BLaER1 treated with 17β-estradiol and CSF1 and Interleukin-3, amounts not matched to agents 10 nM and 100 nM (cell line): ENCODE results near the gene CDK11B.

Experiments
- H3K27ac ChIP-seq, 11 experiments: shearing (Covaris generic); formaldehyde crosslinking; 2 replicates each; pipeline ENCODE4 v1.8.1; 2022
- H3K27me3 ChIP-seq, 11 experiments: shearing (Covaris generic); formaldehyde crosslinking; 2 replicates each; pipeline ENCODE4 v1.8.1; 2022
- H3K36me3 ChIP-seq, 11 experiments: shearing (Covaris generic); formaldehyde crosslinking; 2 replicates each; pipeline ENCODE4 v1.8.1; 2022
- H3K4me1 ChIP-seq, 10 experiments: shearing (Covaris generic); formaldehyde crosslinking; 2 replicates each; pipeline ENCODE4 v1.8.1; 2022
- H3K4me2 ChIP-seq, 11 experiments: shearing (Covaris generic); formaldehyde crosslinking; 2 replicates each; pipeline ENCODE4 v1.8.1; 2022
- H3K4me3 ChIP-seq, 10 experiments: shearing (Covaris generic); formaldehyde crosslinking; 2 replicates each; pipeline ENCODE4 v1.8.1; 2022
- H3K9ac ChIP-seq, 11 experiments: shearing (Covaris generic); formaldehyde crosslinking; 2 replicates each; pipeline ENCODE4 v1.8.1; 2022
- H3K9me3 ChIP-seq, 11 experiments: shearing (Covaris generic); formaldehyde crosslinking; replicated peaks in 1 of 11; 2 replicates each; pipeline ENCODE4 v1.8.1; 2022
- H4K20me1 ChIP-seq, 11 experiments: shearing (Covaris generic); formaldehyde crosslinking; 2 replicates each; pipeline ENCODE4 v1.8.1; 2022
- Cebpa-rat ChIP-seq, 11 experiments: shearing (Covaris generic); IDR thresholded peaks; 2 replicates each; pipeline ENCODE4 v1.8.1; 2022

Gene CDK11B

GRCh38 chr1:1622788-1623094 is 36.1 kb downstream of the CDK11B start:
- H4K20me1 ChIP-seq, result peaks cover 0 to 85% (median 40%) of the 10 kb centered on the region in 11 experiments; a peak in 16 of 22 replicates
- peaks cover 0 to 20% (median 11%) of the 10 kb centered on the region in 11 experiments; a peak in 14 of 22 replicates for H3K36me3 ChIP-seq

GRCh38 chr1:1622010-1622787 is 36.6 kb downstream of the CDK11B start:
- Histone ChIP-seq H3K27me3 (no peaks in the 10 kb centered on the region), H3K4me2 (no peak overlapping the region), H3K27ac (no peak overlapping the region), H3K4me3 (no peak overlapping the region), H3K9me3 (no peaks in the 10 kb centered on the region), H3K9ac (peak overlapping the region in 2 of 11 experiments; percentile 9 to 23; a peak in 1 of 22 replicates), H4K20me1 (peaks cover 0 to 85% (median 44%) of the 10 kb centered on the region in 11 experiments; a peak in 17 of 22 replicates), H3K4me1 (peaks cover 1 to 19% (median 5%) of the 10 kb centered on the region in 10 experiments; a peak in 17 of 20 replicates), H3K36me3 (peaks cover 0 to 23% (median 14%) of the 10 kb centered on the region in 11 experiments; a peak in 14 of 22 replicates)
- TF ChIP-seq Cebpa-rat (IDR thresholded peaks at IDR 0.05), result no peak

More at GRCh38 chr1:1622788-1623094, 36.1 kb downstream of the CDK11B start:
- H3K27me3 ChIP-seq, result no peaks in the 10 kb centered on the region
- no peaks in the 10 kb centered on the region for H3K9me3 ChIP-seq
- no peak overlapping the region for H3K27ac ChIP-seq
- H3K4me1 ChIP-seq, result peaks cover 0 to 16% (median under 1%) of the 10 kb centered on the region in 10 experiments; a peak in 9 of 20 replicates
- no peak for TF ChIP-seq Cebpa-rat (IDR thresholded peaks at IDR 0.05)
- H3K9ac ChIP-seq, result 0 out of 22 replicates have a peak overlapping the region, but pooled peaks of 1 of the 11 experiments have one; percentile 9
- H3K4me2 ChIP-seq, result no peak overlapping the region
- H3K4me3 ChIP-seq, result no peak overlapping the region

- H3K4me3 ChIP-seq, result no peak overlapping the region
- H3K27ac ChIP-seq, result no peak overlapping the region
- H3K4me1 ChIP-seq, result peaks cover 9 to 27% (median 14%) of the 10 kb centered on the region in 10 experiments
- no peaks in the 10 kb centered on the region for H3K9me3 ChIP-seq
- H3K4me2 ChIP-seq, result no peak overlapping the region
- H3K36me3 ChIP-seq, result peaks cover 0 to 28% (median 14%) of the 10 kb centered on the region in 11 experiments; a peak in 14 of 22 replicates
- peak overlapping the region in 3 of 11 experiments; percentile 18 to 25 (median 23); a peak in 4 of 22 replicates for H3K9ac ChIP-seq
- TF ChIP-seq Cebpa-rat (IDR thresholded peaks at IDR 0.05), result no peak
- no peaks in the 10 kb centered on the region for H3K27me3 ChIP-seq
- H4K20me1 ChIP-seq, result peaks cover 0 to 88% (median 52%) of the 10 kb centered on the region in 11 experiments; a peak in 18 of 22 replicates
Measured at GRCh38 chr1:1621173-1622009, 37.4 kb downstream of the CDK11B start.

GRCh38 chr1:1620433-1621139 is 38.2 kb downstream of the CDK11B start:
- no peak overlapping the region for H3K4me3 ChIP-seq
- no peaks in the 10 kb centered on the region for H3K9me3 ChIP-seq
- H3K27ac ChIP-seq, result no peak overlapping the region
- 0 out of 22 replicates have a peak overlapping the region, but pooled peaks of 1 of the 11 experiments have one; percentile 5 for H3K4me2 ChIP-seq
- H3K4me1 ChIP-seq, result peaks cover 12 to 30% (median 17%) of the 10 kb centered on the region in 10 experiments
- no peak for TF ChIP-seq Cebpa-rat (IDR thresholded peaks at IDR 0.05)
- peak overlapping the region in 2 of 11 experiments; percentile 18 to 25; a peak in 3 of 22 replicates for H3K9ac ChIP-seq
- peaks cover 0 to 91% (median 55%) of the 10 kb centered on the region in 11 experiments; a peak in 18 of 22 replicates for H4K20me1 ChIP-seq
- H3K36me3 ChIP-seq, result peaks cover 0 to 28% (median 14%) of the 10 kb centered on the region in 11 experiments; a peak in 14 of 22 replicates
- no peaks in the 10 kb centered on the region for H3K27me3 ChIP-seq

GRCh38 chr1:1619917-1620361 is 38.9 kb downstream of the CDK11B start:
- Histone ChIP-seq H3K36me3 (peaks cover 0 to 28% (median 14%) of the 10 kb centered on the region in 11 experiments; a peak in 14 of 22 replicates), H3K27me3 (no peaks in the 10 kb centered on the region), H3K9me3 (no peaks in the 10 kb centered on the region), H3K4me2 (no peak overlapping the region), H3K4me3 (no peak overlapping the region), H3K4me1 (peaks cover 12 to 30% (median 17%) of the 10 kb centered on the region in 10 experiments), H4K20me1 (peaks cover under 1 to 89% (median 55%) of the 10 kb centered on the region in 11 experiments; a peak in 18 of 22 replicates), H3K27ac (no peak overlapping the region), H3K9ac (no peak overlapping the region)
- TF ChIP-seq Cebpa-rat (IDR thresholded peaks at IDR 0.05), result no peak

GRCh38 chr1:1618396-1619068 is 40.3 kb downstream of the CDK11B start:
- H3K4me1 ChIP-seq, result peaks cover 23 to 44% (median 28%) of the 10 kb centered on the region in 10 experiments
- no peak overlapping the region for H3K27ac ChIP-seq
- no peaks in the 10 kb centered on the region for H3K9me3 ChIP-seq
- no peak overlapping the region for H3K4me2 ChIP-seq
- no peaks in the 10 kb centered on the region for H3K27me3 ChIP-seq
- no peak overlapping the region for H3K4me3 ChIP-seq
- TF ChIP-seq Cebpa-rat (IDR thresholded peaks at IDR 0.05), result no peak
- H4K20me1 ChIP-seq, result peaks cover 11 to 89% (median 67%) of the 10 kb centered on the region in 11 experiments; a peak in 19 of 22 replicates
- peaks cover 0 to 28% (median 14%) of the 10 kb centered on the region in 11 experiments; a peak in 14 of 22 replicates for H3K36me3 ChIP-seq
- H3K9ac ChIP-seq, result peak overlapping the region in 3 of 11 experiments; percentile 26 to 99 (median 31); a peak in 2 of 22 replicates

GRCh38 chr1:1617925-1618324 is 40.9 kb downstream of the CDK11B start:
- H3K9ac ChIP-seq, result peak overlapping the region in 9 of 11 experiments; percentile 26 to 99 (median 96); a peak in 7 of 22 replicates
- no peaks in the 10 kb centered on the region for H3K9me3 ChIP-seq
- H4K20me1 ChIP-seq, result peaks cover 11 to 87% (median 67%) of the 10 kb centered on the region in 11 experiments; a peak in 19 of 22 replicates
- no peak overlapping the region for H3K27ac ChIP-seq
- H3K4me3 ChIP-seq, result no peak overlapping the region
- no peaks in the 10 kb centered on the region for H3K27me3 ChIP-seq
- H3K4me1 ChIP-seq, result peaks cover 27 to 46% (median 32%) of the 10 kb centered on the region in 10 experiments
- peak overlapping the region in 5 of 11 experiments; percentile 84 to 100 (median 98); a peak in 4 of 22 replicates for H3K4me2 ChIP-seq
- H3K36me3 ChIP-seq, result peaks cover 0 to 28% (median 14%) of the 10 kb centered on the region in 11 experiments; a peak in 14 of 22 replicates
- TF ChIP-seq Cebpa-rat (IDR thresholded peaks at IDR 0.05), result no peak
